ENCODE measurements around the gene CTRB1. TPM values are rescaled to one million over a fixed set of nuclear protein-coding genes. Genes with fewer than 3 reads are reported as not detected.
"Not testable (repeated sequence)": the region's sequence is repeated elsewhere in the genome, so short reads cannot be mapped to it uniquely, and the experiment has no call there.

Gene CTRB1
- total and polyA plus RNA-seq, 2 of the 8 experiments (the other 6 are each of a cell fraction or from before 2014, with no cell fraction given): not detected

- H3K23ac ChIP-seq (ENCODE audit: insufficient read length); H3K79me1 ChIP-seq (ENCODE audit: low read depth, low read length): not testable (repeated sequence)
- CTCF ChIA-PET (ENCODE audit: partially characterized antibody): interaction anchor here (0.5 to 15.0 kb wide), 7 partner anchors 10 to 308 kb away, joined by 3 to 157 read pairs (median 5); no protein-coding TSS in a partner anchor
Observed at GRCh38 chr16:75209514-75209913, 9.3 kb upstream of the CTRB1 start.

More at GRCh38 chr16:75209514-75209913, 9.3 kb upstream of the CTRB1 start:
- not testable (repeated sequence) for H3K4me1 ChIP-seq (replicated peaks in 1 of 4; ENCODE audit: control insufficient read depth in 3 of 4, insufficient read depth in 4 of 4, low read length in 3 of 4); H3K9ac ChIP-seq (replicated peaks in 1 of 4; ENCODE audit: extremely low read depth in 1 of 4, low read depth in 3 of 4, low read length in 3 of 4); H3K36me3 ChIP-seq (ENCODE audit: control insufficient read depth in 2 of 4, insufficient read depth in 4 of 4, low read length in 3 of 4); H2BK20ac ChIP-seq (ENCODE audit: low read length); H2AFZ ChIP-seq (ENCODE audit: low read length); H3K27ac ChIP-seq (ENCODE audit: low read depth, low read length); H3K4me2 ChIP-seq (ENCODE audit: insufficient read depth in 1 of 2, low read depth in 2 of 2, low read length in 2 of 2); H2BK15ac ChIP-seq (ENCODE audit: low read length); H2BK120ac ChIP-seq (replicated peaks; ENCODE audit: low read depth, low read length); H3K4ac ChIP-seq (replicated peaks; ENCODE audit: insufficient read length, low read depth, low read length); H4K91ac ChIP-seq (replicated peaks; ENCODE audit: insufficient read length, low read length); H3K27me3 ChIP-seq (replicated peaks in 1 of 4; ENCODE audit: control insufficient read depth in 3 of 4, extremely low read depth in 1 of 4, insufficient read depth in 3 of 4, low read length in 3 of 4); H3K23me2 ChIP-seq (ENCODE audit: low read depth, low read length); H3K56ac ChIP-seq (replicated peaks; ENCODE audit: insufficient read length, low read depth, low read length); H3K4me3 ChIP-seq (ENCODE audit: extremely low read depth in 1 of 4, insufficient read depth in 2 of 4, low read depth in 3 of 4, low read length in 4 of 4); H2BK5ac ChIP-seq (ENCODE audit: low read depth, low read length); H2AK5ac ChIP-seq (ENCODE audit: low read depth, low read length); H3K79me2 ChIP-seq (ENCODE audit: control insufficient read depth in 1 of 2, insufficient read depth in 2 of 2, low read length in 2 of 2); H2BK12ac ChIP-seq (ENCODE audit: low read depth, low read length); H4K5ac ChIP-seq (ENCODE audit: insufficient read length, low read depth, low read length); H4K20me1 ChIP-seq (replicated peaks in 1 of 2; ENCODE audit: control insufficient read depth in 1 of 2, insufficient read depth in 2 of 2, low read length in 2 of 2); H4K8ac ChIP-seq (ENCODE audit: extremely low read depth, insufficient read depth, low read length); H3K14ac ChIP-seq (ENCODE audit: insufficient read length); FAIRE-seq; H3K18ac ChIP-seq (ENCODE audit: extremely low read depth, low read length); H3K9me3 ChIP-seq (ENCODE audit: insufficient read depth in 2 of 2, low read depth in 1 of 2, low read length in 1 of 2); DNase-seq (ENCODE audit: low read depth in 1 of 2, low spot score in 2 of 2)
- POLR2A ChIA-PET (ENCODE audit: partially characterized antibody): interaction anchor here (0.7 to 7.1 kb wide), 4 partner anchors 17 to 73 kb away, joined by 3 to 115 read pairs (median 4); no protein-coding TSS in a partner anchor
- WGBS, 2 experiments (ENCODE audit: extremely low coverage in 1 of 2, insufficient coverage in 1 of 2, insufficient read length in 1 of 2, insufficient replicate concordance in 2 of 2, low coverage in 1 of 2, low lambda C conversion rate in 2 of 2, missing lambda C conversion rate in 1 of 2): 89% methylated on average over 7 of the region's 7 CpGs; no CpG with 5 or more reads in 1 of the 2 experiments
